Stimulated activated CD4-positive, alpha-beta T cell treated with anti-CD3 and anti-CD28 coated beads, Interleukin-4, amount 100 ng/mL, for 24 hours (primary cell): ENCODE measurements around the gene SPG7.
A peak's percentile ranks its signal among the peaks of the same experiment; 100 is the strongest.

Experiments used
- DNase-seq: peaks from one replicate; pipeline ENCODE4 v3.0.0-alpha.2; 2020

Gene SPG7

DNA sequence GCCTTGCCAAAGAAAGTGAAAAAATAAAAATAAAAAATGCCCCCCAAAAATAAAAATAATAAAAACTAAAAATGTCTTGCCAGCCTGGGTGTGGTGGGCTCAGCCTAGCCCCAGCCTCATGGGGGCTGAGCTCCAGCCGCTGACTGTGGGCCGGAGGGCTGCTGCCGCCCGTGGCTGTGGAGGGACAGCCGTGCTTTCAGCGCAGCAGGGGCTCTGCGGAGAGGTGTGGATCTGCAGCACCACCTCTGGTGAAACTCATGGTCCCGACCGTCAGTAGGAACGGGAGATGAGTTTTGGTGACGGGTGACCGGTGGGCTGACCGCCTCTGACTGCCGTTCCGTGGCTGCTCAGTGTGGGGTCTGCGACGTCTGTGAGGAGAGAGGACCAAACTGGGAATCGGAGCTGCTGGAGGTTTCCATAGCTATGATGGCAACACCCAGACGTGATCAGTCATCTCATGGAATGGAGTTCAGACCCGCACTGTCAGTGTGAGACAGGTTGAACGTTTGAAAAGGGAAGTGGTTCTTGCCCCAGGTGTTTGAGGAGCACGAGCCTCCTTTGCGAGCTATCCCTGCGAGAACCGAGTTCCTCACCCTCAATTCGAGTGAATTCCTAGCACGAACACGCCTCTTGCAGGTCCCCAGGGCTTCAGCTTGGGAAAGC, 40.3 kb downstream of the SPG7 start:
- DNase-seq: no peak

DNA sequence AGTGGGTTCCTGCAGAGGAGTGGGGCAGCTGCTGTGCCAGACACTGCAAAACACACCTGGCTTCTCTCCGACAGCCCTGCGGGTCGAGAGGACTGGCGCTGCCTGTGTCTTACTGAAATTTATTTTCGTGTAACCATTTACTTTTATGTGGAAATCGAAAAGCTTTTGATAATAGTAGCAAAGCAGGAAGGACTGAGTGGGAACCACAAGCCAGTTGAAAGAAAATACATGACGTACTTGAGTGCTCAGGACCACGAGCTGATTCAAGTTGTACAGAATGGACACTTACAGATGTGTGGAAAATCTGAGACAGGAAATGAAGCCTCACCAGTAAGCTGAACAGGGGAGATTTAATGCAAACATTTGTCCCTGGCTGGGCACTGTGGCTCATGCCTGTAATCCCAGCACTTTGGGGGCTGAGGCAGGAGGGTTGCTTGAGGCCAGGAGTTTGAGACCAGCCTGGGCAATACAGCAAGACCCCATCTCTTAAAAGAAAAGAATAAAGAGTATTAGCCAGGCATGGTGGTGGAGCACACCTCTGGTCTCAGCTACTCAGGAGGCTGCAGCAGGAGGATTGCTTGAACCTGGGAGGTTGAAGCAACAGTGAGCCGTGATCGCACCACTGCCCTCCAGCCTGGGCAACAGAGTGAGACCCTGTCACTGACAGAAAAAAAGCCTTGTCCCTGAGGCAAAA, 41.0 kb downstream of the SPG7 start:
- DNase-seq: no peak

DNA sequence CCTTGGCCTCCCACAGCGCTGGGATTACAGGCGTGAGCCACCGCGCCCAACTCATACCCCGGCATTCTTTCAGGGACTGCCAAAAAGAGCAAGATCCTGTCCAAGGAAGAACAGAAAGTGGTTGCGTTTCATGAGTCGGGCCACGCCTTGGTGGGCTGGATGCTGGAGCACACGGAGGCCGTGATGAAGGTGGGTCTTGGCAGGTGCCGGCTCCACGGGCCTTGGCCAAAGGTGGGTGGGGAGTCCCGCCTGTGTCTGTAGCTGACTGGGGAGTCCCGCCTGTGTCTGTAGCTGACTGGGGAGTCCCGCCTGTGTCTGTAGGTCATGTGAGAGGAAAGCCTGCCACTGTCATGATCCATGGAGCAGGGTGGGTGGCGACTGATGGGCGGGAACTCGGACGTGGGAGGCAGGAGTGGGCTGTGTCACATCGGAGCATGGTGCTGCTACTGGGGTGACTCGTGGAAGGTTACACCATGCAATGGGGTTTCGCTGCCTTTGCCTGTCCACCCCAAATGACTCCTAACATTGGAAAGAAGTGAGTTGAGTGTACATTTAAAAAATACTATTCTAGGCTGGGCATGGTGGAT, 42.3 kb downstream of the SPG7 start:
- DNase-seq: no peak

DNA sequence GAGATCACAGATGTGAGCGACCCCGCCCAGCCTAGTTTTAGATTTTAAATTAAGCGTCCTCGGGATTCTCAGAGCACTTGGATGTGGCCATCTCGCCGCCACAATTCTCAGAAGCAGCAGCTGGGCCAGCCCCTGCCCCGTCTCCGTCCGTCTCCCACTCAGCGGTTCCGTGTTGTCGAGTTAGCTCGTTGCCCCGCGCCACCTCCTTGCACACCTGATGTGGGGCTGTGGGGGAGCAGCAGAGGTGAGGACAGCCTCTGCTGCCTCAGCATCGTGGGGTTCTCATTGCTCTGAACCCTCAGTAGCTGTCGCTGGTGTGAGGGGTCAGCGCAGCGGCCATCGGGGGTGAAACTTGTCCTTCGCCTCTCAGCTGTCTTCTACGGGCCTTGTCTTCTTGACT, 44.1 kb downstream of the SPG7 start:
- DNase-seq: no peak

DNA sequence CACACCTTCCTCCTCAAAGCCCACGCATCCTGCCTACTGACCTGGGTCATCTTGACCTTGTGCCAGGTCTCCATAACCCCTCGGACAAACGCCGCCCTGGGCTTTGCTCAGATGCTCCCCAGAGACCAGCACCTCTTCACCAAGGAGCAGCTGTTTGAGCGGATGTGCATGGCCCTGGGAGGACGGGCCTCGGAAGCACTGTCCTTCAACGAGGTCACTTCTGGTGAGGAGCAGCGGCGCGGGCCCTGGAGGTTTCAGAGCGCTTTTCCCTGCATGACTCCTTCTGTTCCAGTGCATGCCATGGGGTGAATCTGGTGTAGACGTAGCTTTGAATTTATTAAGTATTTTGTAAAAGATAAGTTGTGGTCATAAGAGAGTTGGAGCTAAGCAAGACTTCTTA, 44.7 kb downstream of the SPG7 start:
- no peak for DNase-seq

DNA sequence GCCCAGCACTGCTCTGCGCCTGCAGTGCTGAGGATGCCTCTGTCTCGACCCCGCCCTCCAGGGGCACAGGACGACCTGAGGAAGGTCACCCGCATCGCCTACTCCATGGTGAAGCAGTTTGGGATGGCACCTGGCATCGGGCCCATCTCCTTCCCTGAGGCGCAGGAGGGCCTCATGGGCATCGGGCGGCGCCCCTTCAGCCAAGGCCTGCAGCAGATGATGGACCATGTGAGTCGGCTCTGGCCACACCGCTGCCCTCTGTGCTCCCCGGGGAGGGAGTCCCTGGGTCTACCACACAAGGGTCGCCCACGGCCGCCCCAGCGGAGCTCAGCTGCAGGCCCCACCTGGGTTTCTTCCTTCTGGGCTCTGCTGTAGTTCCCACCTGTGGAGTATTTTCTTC, 45.5 kb downstream of the SPG7 start:
- DNase-seq: no peak

DNA sequence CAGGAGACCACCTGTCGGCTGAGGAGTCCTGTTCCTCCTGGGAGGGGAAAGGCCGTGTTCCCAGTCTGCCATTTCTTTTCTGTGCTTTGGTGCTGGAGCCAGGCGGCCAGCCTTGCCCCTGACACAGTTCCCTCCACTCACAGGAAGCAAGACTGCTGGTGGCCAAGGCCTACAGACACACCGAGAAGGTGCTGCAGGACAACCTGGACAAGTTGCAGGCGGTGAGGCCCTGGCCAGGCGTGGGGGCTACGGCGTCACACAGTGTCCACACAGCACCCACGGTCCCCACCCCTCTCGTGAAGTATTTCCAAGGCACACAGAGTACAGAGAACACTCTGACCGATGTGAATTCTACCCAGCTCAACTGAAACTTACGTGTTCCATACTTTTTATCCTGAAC, 46.1 kb downstream of the SPG7 start:
- no peak for DNase-seq

DNA sequence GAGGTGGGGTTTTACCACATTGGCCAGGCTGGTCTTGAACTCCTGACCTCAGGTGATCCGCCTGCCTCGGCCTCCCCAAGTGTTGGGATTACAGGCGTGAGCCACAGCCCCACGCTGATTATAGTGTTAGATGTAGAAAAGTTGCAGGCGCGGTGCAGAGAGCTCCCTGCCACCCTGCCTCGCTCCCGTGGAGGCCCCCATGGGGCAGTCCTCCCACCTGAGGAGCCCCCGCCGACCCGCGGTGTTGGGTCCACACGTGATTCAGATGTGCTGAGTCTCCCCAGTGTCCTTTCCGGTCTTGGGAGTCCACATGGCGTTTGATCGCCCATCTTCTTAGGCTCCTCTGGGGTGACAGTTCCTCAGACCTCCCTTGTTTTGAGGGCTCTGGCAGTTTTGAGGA, 47.1 kb downstream of the SPG7 start:
- no peak for DNase-seq

DNA sequence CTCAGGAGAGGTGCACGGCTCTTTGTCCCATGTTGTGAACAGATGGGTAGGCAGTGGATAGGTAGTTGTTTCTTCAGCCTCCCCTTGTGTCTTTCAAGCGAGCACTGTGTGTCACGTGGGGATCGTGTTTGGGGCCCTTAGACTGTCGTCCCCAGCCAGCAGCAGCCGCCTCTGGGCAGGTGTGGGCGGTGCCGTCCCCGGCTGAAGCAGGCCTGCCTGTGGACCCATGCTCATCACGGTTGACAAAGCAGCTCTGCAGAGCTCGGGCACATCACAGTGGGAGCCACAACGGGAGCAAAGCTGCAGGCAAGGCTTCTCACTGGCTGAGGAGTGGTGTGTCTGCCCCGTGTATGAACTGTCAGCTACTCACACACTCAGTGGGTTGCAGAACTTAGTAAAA, 47.6 kb downstream of the SPG7 start:
- no peak for DNase-seq

DNA sequence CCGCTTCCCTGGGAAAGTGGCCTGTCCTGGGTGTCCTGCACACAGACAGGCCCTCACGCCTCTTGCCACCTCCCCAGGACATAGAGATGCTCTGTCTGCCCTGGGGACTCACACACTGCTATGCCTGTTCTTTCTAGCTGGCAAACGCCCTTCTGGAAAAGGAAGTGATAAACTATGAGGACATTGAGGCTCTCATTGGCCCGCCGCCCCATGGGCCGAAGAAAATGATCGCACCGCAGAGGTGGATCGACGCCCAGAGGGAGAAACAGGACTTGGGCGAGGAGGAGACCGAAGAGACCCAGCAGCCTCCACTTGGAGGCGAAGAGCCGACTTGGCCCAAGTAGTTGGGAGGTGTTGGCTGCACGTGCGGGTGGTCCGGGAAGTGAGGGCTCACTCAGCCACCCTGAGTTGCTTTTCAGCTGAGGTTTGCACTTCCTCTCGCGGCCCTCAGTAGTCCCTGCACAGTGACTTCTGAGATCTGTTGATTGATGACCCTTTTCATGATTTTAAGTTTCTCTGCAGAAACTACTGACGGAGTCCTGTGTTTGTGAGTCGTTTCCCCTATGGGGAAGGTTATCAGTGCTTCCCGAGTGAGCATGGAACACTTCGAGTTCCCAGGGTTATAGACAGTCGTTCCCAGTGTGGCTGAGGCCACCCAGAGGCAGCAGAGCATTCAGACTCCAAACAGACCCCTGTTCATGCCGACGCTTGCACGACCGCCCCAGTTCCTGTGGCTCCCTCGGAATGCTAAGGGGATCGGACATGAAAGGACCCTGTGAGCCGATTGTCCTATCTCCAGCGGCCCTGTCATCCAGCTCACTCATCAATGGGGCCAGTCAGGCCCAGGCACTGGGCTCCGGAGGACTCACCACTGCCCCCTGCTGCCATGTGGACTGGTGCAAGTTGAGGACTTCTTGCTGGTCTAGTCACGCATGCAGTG, 48.8 kb downstream of the SPG7 start:
- DNase-seq: peak; percentile 88

DNA sequence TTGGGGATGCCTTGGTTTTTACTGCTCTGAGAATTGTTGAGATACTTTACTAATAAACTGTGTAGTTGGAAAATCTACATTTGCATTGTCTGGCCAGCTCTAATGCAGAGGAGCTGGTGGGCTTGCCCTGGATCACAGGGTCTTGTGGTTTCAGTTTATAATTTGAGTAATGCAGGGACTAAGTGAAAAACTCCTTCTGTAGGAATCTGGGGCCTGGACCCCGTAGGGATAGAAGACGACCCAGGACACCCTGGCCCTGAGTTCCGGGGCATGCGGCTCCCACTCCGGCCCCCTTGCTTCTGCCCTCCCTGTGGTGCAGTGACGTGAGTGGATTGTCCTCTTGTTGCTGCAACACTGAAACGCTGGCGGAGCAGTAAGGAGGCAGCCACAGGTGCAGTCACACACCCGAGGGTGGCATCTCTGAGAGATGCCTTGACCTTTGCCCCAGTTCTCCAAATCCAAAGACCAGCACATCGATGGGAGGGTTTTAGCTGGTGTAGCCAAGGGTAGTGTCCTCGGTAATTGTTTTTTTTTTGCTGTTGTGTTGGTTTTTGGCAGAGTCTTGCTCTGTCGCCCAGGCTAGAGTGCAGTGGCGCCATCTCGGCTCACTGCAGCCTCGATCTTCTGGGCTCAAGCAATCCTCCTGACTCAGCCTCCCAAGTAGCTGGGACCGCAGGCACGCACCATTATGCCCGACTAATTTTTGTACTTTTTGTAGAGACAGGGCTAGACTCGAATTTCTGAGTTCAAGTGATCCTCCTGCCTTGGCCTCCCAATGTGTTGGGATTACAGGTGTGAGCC, 49.7 kb downstream of the SPG7 start:
- DNase-seq: no peak

DNA sequence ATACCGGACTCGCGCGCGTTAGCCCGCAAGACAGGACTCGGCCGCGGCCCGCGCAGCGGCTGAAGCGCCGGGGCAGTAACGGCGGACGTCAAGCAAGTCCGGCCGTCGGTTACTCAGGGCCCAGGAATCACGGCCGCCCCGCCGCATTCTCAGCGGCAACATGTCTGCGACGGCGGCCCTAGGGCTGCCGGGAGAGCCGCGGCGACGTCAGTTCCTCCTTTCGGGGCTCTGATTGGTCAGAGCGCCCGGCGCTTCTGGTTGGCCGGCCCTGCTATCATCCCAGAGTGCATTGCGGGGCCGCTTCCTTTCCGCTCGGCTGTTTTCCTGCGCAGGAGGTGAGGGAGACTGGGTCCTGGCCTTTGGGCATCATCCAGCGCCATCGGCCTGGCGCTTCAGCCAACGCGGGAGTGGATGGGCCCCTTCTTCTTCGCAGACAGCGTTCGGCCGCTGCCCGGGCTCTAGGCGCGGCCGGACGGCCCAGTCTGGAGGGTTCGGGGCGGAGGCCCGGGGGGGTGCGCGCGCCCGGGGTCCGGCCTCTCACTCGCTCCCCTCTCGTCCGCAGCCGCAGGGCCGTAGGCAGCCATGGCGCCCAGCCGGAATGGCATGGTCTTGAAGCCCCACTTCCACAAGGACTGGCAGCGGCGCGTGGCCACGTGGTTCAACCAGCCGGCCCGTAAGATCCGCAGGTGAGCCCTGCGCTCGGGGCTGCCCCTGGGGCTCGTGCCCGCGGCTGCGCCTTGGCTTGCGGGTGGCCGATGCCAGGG, 52.4 kb downstream of the SPG7 start, which contains the start of gene RPL13:
TSS of gene RPL13 (plus strand) at position 305 of the 764 bp plus-strand sequence. CDS start at position 583, 278 bp downstream.
- peak; percentile 94 for DNase-seq

DNA sequence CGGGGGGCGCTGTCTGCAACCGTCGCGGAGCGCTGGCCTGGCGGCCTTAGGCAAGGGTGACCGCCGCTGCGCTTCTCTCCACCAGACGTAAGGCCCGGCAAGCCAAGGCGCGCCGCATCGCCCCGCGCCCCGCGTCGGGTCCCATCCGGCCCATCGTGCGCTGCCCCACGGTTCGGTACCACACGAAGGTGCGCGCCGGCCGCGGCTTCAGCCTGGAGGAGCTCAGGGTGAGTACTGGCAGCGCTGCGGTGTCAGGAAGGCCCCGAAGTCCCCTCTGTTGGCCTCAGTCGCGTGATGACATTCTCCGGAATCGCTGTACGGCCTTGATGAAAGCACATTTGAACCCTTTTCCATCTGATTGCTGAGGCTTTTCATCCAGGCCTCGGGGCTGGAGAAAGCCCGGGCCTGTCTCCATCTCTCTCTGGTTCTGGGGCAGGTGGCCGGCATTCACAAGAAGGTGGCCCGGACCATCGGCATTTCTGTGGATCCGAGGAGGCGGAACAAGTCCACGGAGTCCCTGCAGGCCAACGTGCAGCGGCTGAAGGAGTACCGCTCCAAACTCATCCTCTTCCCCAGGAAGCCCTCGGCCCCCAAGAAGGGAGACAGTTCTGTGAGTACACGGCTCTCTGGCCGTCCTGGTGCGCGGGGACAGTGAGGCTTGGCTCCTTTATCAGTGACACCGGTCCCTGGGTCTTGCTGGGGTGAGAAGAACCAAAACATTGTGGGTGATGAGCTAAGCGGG, 53.1 kb downstream of the SPG7 start:
- peak; percentile 28 for DNase-seq

DNA sequence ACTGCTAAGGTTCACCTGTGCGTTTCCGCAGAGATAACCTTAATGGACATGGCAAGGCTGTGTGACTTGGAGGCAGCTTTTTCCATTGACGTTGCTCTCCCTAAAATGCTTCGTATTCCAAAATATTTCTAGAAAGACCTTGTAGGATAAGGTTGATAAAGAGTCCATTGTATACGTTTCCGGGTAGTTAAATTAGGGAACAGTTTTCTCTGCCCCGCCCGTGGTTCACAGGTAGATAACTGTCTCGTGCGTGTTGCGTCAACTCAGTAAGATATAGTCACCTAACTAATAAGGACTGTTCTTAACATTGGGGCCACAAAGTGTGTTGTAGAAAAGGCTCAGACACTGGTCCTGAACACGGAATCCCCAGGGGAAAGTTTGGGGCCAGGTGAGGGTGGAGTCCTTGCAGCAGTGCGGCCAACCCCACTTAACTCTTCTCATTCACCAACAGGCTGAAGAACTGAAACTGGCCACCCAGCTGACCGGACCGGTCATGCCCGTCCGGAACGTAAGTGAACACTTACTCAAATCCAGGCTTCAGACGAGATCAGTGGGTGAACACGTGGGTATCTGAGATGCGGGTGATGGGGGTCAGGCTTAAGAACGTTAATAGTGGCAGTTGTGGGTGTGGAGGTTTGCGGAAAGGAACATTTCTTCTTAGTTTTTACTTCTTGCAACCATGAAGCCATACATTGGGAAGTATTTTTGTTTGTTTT, 53.8 kb downstream of the SPG7 start:
- peak; percentile 27 for DNase-seq

DNA sequence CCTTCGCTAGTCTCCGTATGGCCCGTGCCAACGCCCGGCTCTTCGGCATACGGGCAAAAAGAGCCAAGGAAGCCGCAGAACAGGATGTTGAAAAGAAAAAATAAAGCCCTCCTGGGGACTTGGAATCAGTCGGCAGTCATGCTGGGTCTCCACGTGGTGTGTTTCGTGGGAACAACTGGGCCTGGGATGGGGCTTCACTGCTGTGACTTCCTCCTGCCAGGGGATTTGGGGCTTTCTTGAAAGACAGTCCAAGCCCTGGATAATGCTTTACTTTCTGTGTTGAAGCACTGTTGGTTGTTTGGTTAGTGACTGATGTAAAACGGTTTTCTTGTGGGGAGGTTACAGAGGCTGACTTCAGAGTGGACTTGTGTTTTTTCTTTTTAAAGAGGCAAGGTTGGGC, 54.7 kb downstream of the SPG7 start:
- DNase-seq: no peak

DNA sequence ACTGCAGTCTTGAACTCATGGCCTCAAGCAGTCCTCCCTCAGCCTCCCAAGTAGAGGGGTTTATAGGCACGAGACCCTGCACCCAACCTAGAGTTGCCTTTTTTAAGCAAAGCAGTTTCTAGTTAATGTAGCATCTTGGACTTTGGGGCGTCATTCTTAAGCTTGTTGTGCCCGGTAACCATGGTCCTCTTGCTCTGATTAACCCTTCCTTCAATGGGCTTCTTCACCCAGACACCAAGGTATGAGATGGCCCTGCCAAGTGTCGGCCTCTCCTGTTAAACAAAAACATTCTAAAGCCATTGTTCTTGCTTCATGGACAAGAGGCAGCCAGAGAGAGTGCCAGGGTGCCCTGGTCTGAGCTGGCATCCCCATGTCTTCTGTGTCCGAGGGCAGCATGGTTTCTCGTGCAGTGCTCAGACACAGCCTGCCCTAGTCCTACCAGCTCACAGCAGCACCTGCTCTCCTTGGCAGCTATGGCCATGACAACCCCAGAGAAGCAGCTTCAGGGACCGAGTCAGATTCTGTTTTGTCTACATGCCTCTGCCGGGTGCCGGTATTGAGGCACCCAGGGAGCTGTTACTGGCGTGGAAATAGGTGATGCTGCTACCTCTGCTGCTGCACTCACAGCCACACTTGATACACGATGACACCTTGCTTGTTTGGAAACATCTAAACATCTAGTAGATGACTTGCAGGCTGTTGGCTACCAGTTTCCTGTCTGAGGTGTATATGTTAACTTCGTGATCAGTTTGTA, 55.6 kb downstream of the SPG7 start:
- no peak for DNase-seq

DNA sequence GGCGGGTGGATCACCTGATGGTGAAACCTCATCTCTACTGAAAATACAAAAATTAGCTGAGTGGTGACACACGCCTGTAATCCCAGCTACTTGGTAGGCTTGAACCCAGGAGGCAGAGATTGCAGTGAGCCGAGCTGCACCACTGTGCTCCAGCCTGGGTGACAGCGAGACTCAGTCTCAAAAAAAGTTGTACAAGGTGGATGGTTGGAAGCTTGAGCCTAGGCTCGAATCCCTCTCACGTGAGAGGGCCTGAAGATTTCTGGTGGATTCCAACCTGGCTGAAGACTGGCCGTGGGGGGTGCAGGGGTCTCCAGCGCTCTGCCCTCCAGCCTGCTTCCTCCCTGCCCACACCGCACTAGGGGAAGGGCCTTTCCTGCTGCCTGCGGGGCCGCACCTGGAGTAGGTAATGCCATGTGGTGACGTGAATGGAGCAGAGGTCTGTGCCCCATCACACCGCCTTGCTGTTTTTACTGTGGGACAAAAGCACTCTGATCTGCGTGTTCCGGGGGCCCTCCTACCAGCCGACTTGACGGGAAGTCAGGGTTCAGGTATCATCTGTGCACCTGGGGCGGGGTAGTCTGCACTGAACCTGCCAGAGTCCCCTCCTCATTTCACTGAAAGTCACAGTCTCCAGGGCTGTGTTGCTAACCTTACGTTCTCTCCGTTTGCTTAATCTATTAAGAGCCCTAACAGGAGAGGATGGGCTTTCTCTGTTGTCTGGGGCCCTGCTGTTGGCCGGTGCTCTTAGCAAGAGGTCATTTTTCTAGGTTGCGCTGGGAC, 56.5 kb downstream of the SPG7 start:
- peak; percentile 25 for DNase-seq

DNA sequence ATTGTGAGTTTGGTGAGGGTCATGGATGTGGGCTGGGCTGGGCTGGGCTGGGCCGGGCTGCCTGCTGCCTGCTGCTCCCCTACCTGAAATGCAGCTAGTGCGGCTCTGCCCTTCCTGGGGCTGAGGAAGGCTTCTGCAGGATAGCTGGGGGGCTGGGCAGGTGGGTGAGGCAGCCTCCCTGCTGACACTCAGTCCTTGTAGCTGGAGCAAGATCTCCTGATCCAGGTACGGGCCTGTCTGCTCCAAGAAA, 57.0 kb downstream of the SPG7 start:
- no peak for DNase-seq
